GM18508 (cell line): ENCODE results near the gene TFAP2E.
"Not testable (repeated sequence)": the region's sequence is repeated elsewhere in the genome, so short reads cannot be mapped to it uniquely, and the experiment has no call there.

Experiments used
- ATAC-seq: cut with Tn5 transposase; IDR thresholded peaks from one replicate; pipeline ENCODE4 v1.9.1; 2021; ENCODE audit warnings: moderate number of reproducible peaks; ENCODE audit not compliant: insufficient read depth, unreplicated experiment

The TFAP2E gene

GRCh38 chr1:35570589-35571137, 2.5 kb upstream of the TFAP2E start:
- ATAC-seq = no peak

- no peak for ATAC-seq
These were observed 1.9 kb upstream of the TFAP2E start for GRCh38 chr1:35571263-35571662.

GRCh38 chr1:35572296-35572695, 818 bp upstream of the TFAP2E start:
- ATAC-seq = no peak

DNA sequence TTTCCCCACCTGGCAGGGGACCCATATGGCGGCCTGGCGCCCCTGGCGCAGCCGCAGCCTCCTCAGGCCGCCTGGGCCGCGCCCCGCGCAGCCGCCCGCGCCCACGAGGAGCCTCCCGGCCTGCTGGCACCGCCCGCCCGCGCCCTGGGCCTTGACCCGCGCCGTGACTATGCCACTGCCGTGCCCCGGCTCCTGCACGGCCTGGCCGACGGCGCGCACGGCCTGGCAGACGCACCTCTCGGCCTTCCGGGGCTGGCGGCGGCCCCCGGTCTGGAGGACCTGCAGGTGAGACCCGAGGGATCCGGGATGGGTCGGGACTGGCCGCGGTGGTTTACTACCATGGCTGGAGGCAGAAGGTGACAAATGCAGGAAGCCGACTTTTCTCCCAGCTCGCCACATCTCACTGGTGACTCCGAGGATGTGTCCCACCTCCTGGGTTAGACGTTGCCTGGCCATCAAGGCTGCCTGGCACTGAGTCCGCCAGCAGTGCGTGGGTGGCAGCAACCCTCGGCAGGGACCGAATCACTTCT, 1.1 kb downstream of the TFAP2E start:
- no peak for ATAC-seq

- ATAC-seq = no peak
These were observed 1.7 kb downstream of the TFAP2E start for GRCh38 chr1:35574655-35575415.

- ATAC-seq = no peak
These were observed 2.4 kb downstream of the TFAP2E start for GRCh38 chr1:35575416-35575958.

- no peak for ATAC-seq
These were observed 3.1 kb downstream of the TFAP2E start for GRCh38 chr1:35576061-35576765.

DNA sequence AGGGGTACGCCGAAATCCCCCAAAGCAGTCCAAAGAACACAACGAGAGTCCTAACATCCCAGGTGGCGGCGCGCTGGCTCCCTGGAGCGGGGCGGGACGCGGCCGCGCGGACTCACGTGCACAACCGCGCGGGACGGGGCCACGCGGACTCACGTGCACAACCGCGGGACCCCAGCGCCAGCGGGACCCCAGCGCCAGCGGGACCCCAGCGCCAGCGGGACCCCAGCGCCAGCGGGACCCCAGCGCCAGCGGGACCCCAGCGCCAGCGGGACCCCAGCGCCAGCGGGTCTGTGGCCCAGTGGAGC, 3.6 kb downstream of the TFAP2E start:
- not testable (repeated sequence) for ATAC-seq

GRCh38 chr1:35577071-35577998, 4.2 kb downstream of the TFAP2E start:
- no peak for ATAC-seq

DNA sequence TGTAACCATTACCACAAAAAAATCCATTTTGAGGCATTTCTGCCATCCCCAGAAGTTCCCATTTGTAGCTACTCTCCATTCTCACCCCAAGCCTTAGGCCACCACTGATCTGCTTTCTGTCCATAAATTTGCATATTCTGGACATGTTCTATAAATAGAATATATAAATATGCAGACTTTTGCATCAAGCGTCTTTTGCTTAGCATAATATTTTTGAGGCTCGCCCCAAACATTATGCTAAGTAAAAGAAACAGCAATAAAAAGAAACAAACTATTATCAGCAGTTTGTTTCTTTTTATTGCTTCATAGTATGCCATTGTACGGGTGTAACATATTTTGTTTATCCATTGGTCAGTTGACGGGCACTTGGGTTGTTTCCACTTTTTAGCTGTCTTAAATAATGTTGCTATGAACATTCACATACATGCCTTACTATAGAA, 7.9 kb downstream of the TFAP2E start:
- no peak for ATAC-seq

DNA sequence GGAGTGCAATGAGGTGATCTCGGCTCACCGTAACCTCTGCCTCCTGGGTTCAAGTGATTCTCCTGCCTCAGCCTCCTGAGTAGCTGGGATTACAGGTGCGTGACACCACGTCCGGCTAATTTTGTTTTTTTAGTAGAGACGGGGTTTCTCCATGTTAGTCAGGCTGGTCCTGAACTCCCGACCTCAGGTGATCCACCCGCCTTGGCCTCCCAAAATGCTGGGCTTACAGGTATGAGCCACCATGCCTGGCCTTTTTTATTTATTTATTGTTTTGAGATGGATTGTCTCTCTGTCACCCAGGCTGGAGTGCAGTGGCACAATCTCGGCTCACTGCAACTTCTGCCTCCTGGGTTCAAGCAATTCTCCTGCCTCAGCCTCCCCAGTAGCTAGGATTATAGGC, 8.5 kb downstream of the TFAP2E start:
- ATAC-seq = not testable (repeated sequence)

GRCh38 chr1:35585281-35585680, 12.2 kb downstream of the TFAP2E start:
- no peak for ATAC-seq

DNA sequence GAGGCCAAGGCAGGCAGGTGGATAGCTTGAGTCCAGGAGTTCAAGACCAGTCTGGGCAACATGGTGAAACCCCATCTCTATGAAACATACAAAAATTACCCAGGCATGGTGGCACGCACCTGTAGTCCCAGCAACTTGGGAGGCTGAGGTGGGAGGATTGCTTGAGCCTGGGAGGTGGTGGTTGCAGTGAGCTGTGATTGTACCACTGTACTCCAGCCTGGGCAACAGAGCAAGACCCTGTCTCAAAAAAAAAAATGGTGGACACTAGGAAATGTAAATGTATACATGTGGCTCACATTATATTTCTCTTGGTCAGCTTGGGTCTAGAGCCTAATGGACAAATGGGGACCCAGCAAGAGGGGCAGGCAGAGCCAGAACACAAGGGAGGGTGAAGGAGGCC, 12.7 kb downstream of the TFAP2E start:
- ATAC-seq = not testable (repeated sequence)

- no peak for ATAC-seq
These were observed 13.7 kb downstream of the TFAP2E start for GRCh38 chr1:35586808-35587207.

DNA sequence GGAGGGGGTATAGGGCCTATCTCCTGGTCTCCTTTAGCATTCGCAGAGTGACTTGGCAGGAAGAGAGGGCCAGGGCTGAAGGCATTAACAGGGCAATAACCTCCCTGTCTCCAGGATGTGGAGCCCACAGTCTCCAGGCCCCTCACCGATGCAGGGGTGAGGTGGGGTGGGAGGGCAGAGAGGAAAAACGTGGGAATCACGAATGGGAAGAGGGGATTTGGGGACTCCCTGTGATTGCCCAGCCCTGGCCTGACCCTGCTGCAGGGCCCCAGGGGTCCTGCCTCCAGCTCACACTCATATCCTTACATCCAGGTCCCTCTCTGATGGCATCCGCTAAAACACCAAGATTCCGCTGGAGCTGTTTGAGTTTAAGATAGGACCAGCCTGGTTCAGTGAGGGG, 14.6 kb downstream of the TFAP2E start:
- no peak for ATAC-seq

- ATAC-seq = no peak
These were observed 15.2 kb downstream of the TFAP2E start for GRCh38 chr1:35588197-35588910.

- no peak for ATAC-seq
These were observed 16.7 kb downstream of the TFAP2E start for GRCh38 chr1:35589516-35590427.

DNA sequence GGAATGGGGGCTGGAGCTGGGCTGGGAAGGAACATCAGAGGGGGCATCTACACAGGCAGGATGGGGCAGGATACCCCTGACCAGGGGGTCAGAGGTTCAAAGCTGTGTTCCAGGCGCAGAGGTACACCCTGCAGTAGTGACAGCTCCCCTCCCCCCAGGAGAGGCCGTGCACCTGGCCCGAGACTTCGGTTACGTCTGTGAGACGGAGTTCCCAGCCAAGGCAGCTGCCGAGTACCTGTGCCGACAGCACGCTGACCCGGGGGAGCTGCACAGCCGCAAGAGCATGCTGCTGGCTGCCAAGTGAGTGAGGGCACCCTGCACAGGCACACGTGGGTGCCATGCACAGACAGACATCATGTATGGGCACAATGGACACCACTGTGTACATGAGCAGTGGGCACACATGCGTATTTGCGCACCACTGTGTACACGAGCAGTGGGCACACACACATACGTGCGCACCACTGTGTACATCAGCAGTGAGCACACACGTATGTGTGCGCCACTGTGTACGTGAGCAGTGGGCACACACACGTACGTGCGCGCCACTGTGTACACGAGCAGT, 17.4 kb downstream of the TFAP2E start:
- ATAC-seq = no peak
